ENCODE measurements around the gene CERKL. TPM values are rescaled to one million over a fixed set of nuclear protein-coding genes. Genes with fewer than 3 reads are reported as not detected.
"Not testable (repeated sequence)": the region's sequence is repeated elsewhere in the genome, so short reads cannot be mapped to it uniquely, and the experiment has no call there.

CERKL gene
- not detected for polyA plus RNA-seq (2012; ENCODE audit: insufficient read depth, insufficient read length, low read depth)

- Histone ChIP-seq H3K36me3 (no peaks in the 10 kb centered on the region), H3K9me3 (no peaks in the 10 kb centered on the region), H3K4me1 (no peaks in the 10 kb centered on the region), H3K27me3 (peaks cover 9% of the 10 kb centered on the region; the same call in 1 of the 2 replicates), H3K4me3 (ENCODE audit: low read depth, low read length) (0 out of 2 replicates have a peak within 1 kb of the TSS, but pooled peaks have one; percentile 11)
- peak; percentile 13 for DNase-seq
- no peak for TF ChIP-seq CTCF (IDR thresholded peaks at IDR 0.05; ENCODE audit: low read depth, low read length)
These were observed at the start of gene CERKL for GRCh38 chr2:181656450-181657291. TSS of gene CERKL (minus strand) at chr2:181657105. CDS start at chr2:181657006, 99 bp downstream.

GRCh38 chr2:181702519-181702918, 45.6 kb upstream of the CERKL start:
- H3K36me3 ChIP-seq; DNase-seq; H3K27me3 ChIP-seq; H3K4me1 ChIP-seq; H3K9me3 ChIP-seq; H3K4me3 ChIP-seq (ENCODE audit: low read depth, low read length): not testable (repeated sequence)

GRCh38 chr2:181698223-181698622, 41.3 kb upstream of the CERKL start:
- Histone ChIP-seq H3K4me1 (no peaks in the 10 kb centered on the region), H3K36me3 (no peaks in the 10 kb centered on the region), H3K9me3 (no peaks in the 10 kb centered on the region), H3K27me3 (no peaks in the 10 kb centered on the region), H3K4me3 (ENCODE audit: low read depth, low read length) (no peak overlapping the region)
- DNase-seq, result no peak
- no peak for TF ChIP-seq CTCF (IDR thresholded peaks at IDR 0.05; ENCODE audit: low read depth, low read length)

GRCh38 chr2:181697571-181697970, 40.7 kb upstream of the CERKL start:
- no peaks in the 10 kb centered on the region for H3K4me1 ChIP-seq
- DNase-seq, result no peak
- H3K27me3 ChIP-seq, result no peaks in the 10 kb centered on the region
- H3K9me3 ChIP-seq, result no peaks in the 10 kb centered on the region
- TF ChIP-seq CTCF (IDR thresholded peaks at IDR 0.05; ENCODE audit: low read depth, low read length), result no peak
- H3K36me3 ChIP-seq, result no peaks in the 10 kb centered on the region
- H3K4me3 ChIP-seq (ENCODE audit: low read depth, low read length), result no peak overlapping the region

- no peak for DNase-seq
- Histone ChIP-seq H3K27me3 (no peaks in the 10 kb centered on the region), H3K9me3 (no peaks in the 10 kb centered on the region), H3K4me3 (ENCODE audit: low read depth, low read length) (no peak overlapping the region), H3K36me3 (no peaks in the 10 kb centered on the region), H3K4me1 (no peaks in the 10 kb centered on the region)
- TF ChIP-seq CTCF (IDR thresholded peaks at IDR 0.05; ENCODE audit: low read depth, low read length), result no peak
These were observed 40.2 kb upstream of the CERKL start for GRCh38 chr2:181697126-181697525.

GRCh38 chr2:181694271-181694670, 37.4 kb upstream of the CERKL start:
- no peak for TF ChIP-seq CTCF (IDR thresholded peaks at IDR 0.05; ENCODE audit: low read depth, low read length)
- no peak overlapping the region for H3K4me3 ChIP-seq (ENCODE audit: low read depth, low read length)
- H3K36me3 ChIP-seq, result no peaks in the 10 kb centered on the region
- no peaks in the 10 kb centered on the region for H3K4me1 ChIP-seq
- H3K9me3 ChIP-seq, result no peaks in the 10 kb centered on the region
- no peak for DNase-seq
- no peaks in the 10 kb centered on the region for H3K27me3 ChIP-seq

Measured in BE2C (cell line).